Measurements from ENCODE around the gene COG5.

COG5 gene

GRCh38 chr7:107207459-107207858, 356.3 kb downstream of the COG5 start:
- no peak for TF ChIP-seq EGR2 (tag by site-specific recombination; IDR thresholded peaks at IDR 0.05; ENCODE audit: low read depth)
- TF ChIP-seq ZEB2 (tag by site-specific recombination; IDR thresholded peaks at IDR 0.05) = no peak
- TF ChIP-seq KLF1 (tag by site-specific recombination; IDR thresholded peaks at IDR 0.05) = no peak
- TF ChIP-seq TRIM28 (IDR thresholded peaks at IDR 0.05; ENCODE audit: borderline replicate concordance, low read length) = no peak
- TF ChIP-seq WT1 (tag by site-specific recombination; IDR thresholded peaks at IDR 0.05) = no peak
- no peak for TF ChIP-seq KLF17 (tag by site-specific recombination; IDR thresholded peaks at IDR 0.05)
- TF ChIP-seq SP7 (tag by site-specific recombination; IDR thresholded peaks at IDR 0.05) = no peak
- TF ChIP-seq SP2 (tag by site-specific recombination; IDR thresholded peaks at IDR 0.05) = no peak
- TF ChIP-seq ZNF843 (tag by site-specific recombination; IDR thresholded peaks at IDR 0.05) = no peak
- no peak for TF ChIP-seq ZNF133 (tag by site-specific recombination; IDR thresholded peaks at IDR 0.05)
- no peak for TF ChIP-seq SETDB1 (IDR thresholded peaks at IDR 0.05; ENCODE audit: insufficient read length, low read length)
- H3K9me3 ChIP-seq (ENCODE audit: control insufficient read depth, insufficient read depth, low read depth, low read length) = no peaks in the 10 kb centered on the region
- H3K4me1 ChIP-seq (ENCODE audit: control insufficient read depth, insufficient read depth, low read length) = no peaks in the 10 kb centered on the region
- no peak overlapping the region for H3K4me3 ChIP-seq (ENCODE audit: low read depth, low read length)
- CTCF ChIA-PET = interaction anchor here (0.7 kb wide), 1 partner anchor 454 kb away, joined by 3 read pairs; no protein-coding TSS in a partner anchor
- H3K27ac ChIP-seq (ENCODE audit: extremely low read depth, low read depth, low read length) = no peak overlapping the region
- POLR2A ChIA-PET = no interaction called here
- peaks cover 0 to 13% of the 10 kb centered on the region in 2 experiments; a peak in 1 of 3 replicates for H3K36me3 ChIP-seq (ENCODE audit: control insufficient read depth in 2 of 2, insufficient read depth in 1 of 2, low read length in 2 of 2)

- Histone ChIP-seq H3K4me3 (ENCODE audit: low read depth, low read length) (no peak overlapping the region), H3K4me1 (ENCODE audit: control insufficient read depth, insufficient read depth, low read length) (no peaks in the 10 kb centered on the region), H3K27ac (ENCODE audit: extremely low read depth, low read depth, low read length) (no peak overlapping the region), H3K36me3 (ENCODE audit: control insufficient read depth in 2 of 2, insufficient read depth in 1 of 2, low read length in 2 of 2) (peaks cover 0 to 20% of the 10 kb centered on the region in 2 experiments; a peak in 1 of 3 replicates), H3K9me3 (ENCODE audit: control insufficient read depth, insufficient read depth, low read depth, low read length) (no peaks in the 10 kb centered on the region)
- TF ChIP-seq ZNF513 (tag by site-specific recombination; IDR thresholded peaks at IDR 0.05) (no peak), PRDM4 (tag by site-specific recombination; IDR thresholded peaks at IDR 0.05) (no peak), ZNF184 (tag by site-specific recombination; IDR thresholded peaks at IDR 0.05) (no peak), ZNF398 (tag by site-specific recombination; IDR thresholded peaks at IDR 0.05) (no peak), REST (tag by site-specific recombination; IDR thresholded peaks at IDR 0.05) (no peak), ZNF76 (tag by site-specific recombination; IDR thresholded peaks at IDR 0.05; ENCODE audit: borderline replicate concordance, low read depth) (no peak), PATZ1 (tag by site-specific recombination; IDR thresholded peaks at IDR 0.05) (no peak), ZNF624 (tag by site-specific recombination; IDR thresholded peaks at IDR 0.05) (no peak), ZFP41 (tag by site-specific recombination; IDR thresholded peaks at IDR 0.05; ENCODE audit: borderline replicate concordance) (no peak)
- ChIA-PET POLR2A (no interaction called here), CTCF (no interaction called here)
Observed at GRCh38 chr7:107206706-107207105, 357.0 kb downstream of the COG5 start.

Measured in HEK293 (cell line).